GM19452 (cell line): ENCODE results near the gene CRYGN.
A peak's percentile ranks its signal among the peaks of the same experiment; 100 is the strongest.

Experiments
- ATAC-seq: cut with Tn5 transposase; IDR thresholded peaks from one replicate; pipeline ENCODE4 v1.9.1; 2021; ENCODE audit not compliant: unreplicated experiment

Gene CRYGN

DNA sequence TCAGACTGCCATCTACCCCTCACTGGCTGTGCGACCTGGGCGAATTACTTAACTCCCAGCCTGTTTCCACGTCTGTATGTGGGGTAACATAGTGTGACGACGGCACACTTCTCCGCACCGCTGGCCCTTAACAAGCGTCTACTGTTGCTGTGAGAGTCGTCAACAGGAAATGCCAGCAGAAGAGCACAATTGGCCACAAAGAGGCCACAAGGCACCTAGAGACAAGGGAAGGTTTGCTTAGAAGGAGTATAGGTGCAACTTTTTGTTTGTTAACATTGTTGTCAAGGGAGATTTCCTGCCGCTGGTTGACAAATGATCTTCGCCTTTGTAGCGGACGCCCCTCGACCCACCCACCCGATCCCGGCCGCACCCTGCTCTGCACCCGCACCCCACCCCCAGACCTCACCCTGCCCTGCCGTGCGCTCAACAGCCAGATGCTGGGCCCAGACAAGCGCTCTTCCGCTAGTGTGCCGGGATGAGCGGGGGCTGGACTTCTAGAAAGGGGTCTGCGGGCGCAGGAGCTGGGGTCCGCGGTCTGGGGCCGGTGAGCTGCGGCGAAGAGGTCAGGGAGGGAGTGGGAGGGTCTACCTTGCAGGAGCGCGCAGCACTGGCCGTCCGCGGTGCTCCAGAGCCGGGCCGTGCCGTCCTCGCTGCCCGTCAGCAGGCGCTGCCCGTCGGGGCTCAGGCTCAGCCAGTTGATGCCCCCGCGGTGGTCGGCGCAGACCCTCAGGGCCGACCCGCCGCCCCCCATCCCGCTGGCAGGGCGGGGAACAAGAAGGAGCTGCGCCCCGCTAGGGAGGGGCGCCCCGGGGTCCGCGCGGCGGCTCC, 30.9 kb downstream of the CRYGN start:
- peak; percentile 63 for ATAC-seq

DNA sequence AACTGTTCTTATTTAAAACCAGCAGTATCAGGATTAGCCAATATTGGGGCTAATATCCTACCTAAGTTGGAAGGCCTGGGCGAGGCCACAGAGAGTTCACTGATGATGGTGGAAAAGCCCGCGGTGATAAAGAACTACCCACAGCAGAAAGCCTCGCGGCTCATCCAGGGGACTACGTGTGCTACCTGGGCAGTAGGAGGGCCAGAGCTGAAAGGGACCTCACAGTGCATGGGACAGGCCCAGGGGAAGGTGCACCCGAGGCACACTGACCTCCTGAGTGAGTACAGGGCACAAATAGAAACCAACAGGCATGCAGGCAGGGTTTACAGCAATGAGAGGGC, 31.5 kb downstream of the CRYGN start:
- no peak for ATAC-seq

DNA sequence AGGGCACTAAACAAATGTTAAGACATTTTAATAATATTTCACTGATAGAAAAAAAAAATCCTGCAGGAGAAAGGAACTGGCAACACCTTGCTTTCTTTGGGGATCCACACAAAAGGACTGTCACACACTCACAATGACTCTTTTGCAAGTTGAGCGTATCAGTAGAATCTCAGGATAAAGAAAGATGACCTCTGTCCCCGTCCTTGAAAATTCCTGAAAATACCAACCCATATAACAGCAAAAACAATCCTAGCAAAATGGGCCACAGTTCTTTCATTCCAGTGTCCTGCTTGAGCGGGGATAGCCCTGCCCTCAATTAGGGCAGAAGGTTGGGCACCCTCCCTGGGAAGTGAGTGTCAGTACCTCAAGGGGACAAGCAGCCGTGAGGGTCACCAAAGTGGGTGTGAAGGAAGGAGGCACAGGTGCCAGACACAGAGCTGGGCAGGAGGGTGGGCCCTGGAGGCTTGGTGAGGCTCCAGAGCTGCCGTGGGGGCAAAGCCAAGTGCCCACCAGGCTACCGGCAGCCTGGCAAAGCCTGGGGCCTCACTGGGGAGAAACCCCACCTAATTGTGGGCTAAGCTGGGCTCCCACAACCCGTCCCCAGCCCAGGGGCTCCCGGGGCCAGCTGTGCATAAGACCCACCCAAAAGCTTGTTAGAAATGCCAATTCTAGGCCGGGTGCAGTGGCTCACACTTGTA, 32.9 kb downstream of the CRYGN start:
- ATAC-seq, result no peak

DNA sequence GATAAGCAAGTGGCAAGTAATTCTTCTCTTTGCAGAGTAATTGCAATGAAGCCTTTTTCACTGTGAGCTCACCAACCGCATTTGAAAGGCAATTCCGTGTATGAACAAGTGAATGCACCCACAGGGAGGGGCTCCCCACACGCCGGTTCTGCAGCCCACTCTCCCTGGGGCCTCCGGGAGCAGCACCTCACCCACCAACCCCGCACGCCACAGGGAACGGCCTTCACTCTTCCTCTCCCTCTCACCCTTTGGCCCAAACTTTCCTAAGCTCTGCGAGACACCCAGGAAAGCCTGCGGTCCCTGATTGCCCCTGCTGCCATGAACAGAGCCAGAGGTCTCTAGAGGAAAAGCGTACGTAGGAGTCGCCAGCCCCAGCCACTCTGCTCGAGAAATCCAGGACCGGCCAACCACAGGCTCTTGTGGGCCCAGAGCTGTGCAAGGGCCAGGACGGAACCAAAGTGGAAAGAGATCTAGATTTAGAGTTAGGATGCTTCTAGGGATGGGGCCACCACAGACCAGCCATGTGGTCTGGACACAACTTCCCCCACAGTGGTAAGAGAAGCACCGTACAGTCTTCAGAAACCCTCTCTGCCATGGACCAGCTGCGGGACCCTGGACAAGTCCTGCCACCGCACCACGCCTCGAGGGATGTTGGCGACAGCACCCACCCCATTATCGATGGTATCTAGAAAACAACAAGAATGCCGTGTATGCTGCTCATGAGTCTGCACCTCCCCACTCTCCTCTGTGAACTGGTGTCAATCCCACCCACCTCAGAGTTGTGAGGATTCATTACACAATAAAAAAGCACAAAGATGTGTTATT, 33.7 kb downstream of the CRYGN start:
- no peak for ATAC-seq

DNA sequence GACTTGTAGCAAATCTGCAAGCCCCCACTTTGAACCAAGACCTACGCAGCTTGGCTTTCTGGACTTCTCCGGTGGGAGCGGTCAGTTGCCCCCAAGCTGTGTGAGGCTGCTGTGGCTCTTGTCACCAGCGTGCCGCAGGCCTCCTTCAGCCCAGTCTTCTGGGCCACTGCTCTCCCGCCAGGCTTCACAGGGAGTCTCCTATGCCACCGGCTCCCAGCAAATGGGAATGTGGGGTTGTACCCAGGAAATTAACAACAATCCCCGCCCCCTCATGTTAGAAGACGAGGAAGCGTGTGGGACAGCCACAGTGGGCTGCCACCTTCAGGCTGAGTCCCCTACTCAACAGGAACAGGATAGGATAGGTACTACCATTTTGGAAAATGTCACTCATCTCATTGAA, 34.4 kb downstream of the CRYGN start:
- ATAC-seq, result no peak

DNA sequence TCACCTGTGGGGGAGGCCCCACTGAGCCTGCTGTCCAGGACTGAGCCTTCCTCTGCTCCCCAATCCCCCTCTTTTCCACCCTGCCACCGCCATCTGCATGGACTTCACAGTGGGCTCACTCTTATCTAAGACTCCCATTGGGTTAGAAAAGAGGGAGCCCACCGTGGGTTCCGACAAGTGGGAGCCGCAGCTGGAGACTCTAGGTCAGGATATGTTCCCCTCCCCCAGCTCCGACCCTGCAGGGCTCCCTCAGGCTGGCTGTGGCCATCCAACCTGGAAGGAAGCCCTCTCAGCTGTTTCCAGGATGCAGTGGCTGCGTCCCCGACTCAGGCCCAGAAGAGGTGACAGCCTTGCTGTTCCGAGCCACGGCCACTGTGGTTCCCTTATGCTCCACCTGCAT, 34.9 kb downstream of the CRYGN start:
- no peak for ATAC-seq

DNA sequence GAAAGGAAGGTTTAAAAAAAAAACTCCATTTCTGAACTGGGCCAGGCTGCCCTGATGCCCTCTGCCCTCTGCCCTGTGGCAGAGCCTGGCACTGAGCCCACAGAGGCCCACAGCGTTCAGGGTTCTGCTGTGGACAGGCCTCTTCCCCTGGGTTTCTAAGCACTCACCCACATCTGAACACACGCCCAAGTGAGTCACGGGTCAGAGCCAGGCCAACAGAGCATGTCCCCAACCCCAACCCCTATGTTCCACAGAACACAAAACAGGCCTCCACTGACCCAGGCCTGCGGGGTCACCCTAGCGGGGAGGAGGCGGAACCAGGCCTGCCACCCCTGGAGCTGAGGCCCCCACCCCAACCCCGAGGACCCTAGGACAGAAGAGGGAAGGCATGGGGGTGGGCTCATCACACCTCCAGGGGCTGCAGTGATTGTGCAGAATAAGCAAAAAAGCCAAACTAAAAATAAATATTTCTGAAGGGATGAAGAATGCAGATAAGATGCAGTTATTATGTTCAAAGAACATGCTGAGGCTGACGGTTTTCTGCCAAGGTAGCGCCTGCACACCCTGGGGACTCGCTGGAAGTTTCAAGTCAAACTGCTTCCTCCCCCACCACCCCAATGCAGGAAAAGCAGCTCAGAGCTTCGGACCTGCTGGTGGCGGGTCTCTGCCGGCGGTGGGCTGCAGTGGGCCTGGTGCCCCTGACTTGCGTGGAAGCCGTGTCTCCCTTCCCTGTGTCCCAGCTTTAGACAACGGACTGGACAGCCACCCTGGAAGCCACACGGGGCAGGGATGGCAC, 35.5 kb downstream of the CRYGN start:
- ATAC-seq, result no peak

DNA sequence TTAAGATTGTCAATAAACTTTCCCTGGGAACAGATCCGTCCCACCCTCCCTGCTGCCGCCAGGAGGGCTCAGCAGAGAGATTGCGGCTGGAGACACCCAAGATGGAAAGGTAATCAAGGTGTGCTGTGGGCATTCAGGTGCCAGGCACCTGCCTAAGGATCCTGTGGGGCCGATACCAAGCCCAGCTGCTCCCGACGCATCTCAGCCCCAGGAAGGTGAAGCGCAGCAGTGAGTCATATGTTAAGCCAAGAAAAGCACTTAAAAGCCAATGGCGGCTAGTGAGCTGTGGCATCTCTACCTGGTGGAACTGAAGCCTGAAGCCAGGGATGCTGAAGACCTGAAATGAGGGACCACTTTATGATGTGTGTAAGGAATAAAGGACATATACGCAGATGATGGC, 36.2 kb downstream of the CRYGN start:
- no peak for ATAC-seq

DNA sequence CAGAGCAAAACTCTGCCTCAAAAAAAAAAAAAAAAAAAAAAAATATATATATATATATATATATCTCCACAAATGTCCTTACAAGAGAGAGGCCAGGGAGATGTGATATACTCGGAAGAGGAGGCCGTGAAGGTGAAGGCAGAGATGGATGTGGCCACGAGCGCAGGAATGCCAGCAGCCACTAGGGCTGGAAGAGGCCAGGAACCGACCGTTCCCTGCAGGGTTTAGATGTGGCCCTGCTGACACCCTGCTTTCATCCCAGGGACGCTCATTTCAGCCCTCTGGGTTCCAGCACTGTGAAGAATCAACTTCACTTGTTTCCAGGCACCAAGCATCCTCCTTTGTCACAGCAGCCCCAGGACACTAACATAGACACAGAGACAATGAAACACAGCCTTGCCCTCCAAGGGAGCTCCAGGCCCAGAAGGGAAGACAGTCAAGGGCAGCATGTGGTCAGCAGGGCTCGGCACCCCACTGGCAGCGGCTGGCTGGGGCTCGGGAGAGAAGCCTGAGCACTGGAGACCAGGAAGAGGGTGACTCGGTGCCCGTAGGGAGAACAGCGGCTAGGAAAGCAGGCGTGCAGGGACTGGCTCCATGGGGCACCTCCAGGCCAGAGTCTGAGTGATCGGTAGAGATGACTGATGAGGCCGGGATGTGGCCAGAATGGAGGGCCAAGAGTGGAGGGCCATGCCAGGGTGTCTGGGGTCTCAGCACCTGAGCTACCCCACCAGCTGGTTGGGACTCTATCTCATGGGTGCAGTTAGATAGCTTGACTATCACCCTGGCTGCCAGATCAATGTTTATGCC, 37.7 kb downstream of the CRYGN start:
- no peak for ATAC-seq

DNA sequence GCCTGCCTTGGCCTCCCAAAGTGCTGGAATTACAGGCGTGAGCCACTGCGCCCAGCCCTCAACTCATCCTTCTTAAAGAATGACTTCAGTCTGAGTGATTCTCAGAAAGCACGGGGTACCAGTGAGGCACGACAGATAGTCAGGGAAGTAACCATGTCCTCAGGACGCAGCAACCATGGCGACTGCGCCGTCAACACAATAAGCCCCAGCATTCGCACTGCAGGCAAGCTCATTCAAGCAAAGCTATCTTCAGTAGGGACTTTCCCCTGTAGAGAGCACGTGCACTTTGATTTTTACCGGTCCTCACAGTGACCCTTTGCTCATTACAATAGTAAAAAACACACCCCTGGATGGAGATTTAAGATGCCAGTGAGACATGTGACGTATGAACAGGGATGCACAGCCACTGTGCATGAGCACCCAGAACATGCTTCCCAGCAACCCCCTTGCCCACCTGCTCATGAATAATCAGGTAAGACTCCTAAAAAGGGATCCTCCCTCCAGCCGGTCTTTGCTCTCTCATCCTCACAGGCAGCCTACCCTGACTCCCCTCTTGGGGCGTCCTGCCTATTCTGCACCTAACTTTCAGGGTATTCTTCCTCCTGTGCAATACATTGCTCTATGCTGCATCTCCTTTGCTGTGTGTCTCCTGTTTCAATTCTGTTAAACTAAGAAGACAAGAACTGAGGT, 39.2 kb downstream of the CRYGN start:
- peak; percentile 80 for ATAC-seq

DNA sequence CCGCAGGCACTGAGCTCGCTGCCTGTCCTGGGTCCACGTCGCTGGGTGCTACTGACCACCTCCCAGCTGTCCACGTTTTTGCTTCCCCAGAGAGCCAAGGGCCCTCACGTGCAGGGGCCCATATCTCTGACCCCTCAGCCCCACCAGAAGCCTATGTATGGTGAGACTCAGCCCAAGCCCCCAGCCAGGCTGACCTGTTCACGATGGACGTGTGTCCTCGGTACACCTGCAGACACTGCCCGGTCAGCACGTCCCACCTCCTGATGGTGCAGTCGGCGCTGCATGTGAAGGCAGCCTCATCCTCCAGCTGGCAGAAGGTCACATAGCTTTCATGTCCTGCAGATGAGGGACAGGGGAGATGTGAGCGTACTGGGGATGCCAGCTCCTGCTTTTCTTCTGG, 40.0 kb downstream of the CRYGN start:
- ATAC-seq, result no peak

DNA sequence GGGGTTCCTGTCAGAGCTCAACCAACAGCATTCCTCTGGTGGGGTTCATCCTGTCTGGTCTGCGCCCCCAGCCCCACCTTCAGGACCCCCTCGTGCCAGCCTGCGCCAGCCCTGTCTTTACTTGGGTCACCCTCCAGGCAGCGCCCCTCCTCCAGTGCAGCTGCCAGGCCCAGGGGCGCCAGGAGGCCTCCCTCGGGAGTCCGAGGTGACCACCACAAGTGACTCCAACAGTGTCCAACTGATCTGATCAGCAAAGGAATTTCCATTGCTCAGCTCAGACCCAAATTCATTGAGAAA, 40.7 kb downstream of the CRYGN start:
- no peak for ATAC-seq

DNA sequence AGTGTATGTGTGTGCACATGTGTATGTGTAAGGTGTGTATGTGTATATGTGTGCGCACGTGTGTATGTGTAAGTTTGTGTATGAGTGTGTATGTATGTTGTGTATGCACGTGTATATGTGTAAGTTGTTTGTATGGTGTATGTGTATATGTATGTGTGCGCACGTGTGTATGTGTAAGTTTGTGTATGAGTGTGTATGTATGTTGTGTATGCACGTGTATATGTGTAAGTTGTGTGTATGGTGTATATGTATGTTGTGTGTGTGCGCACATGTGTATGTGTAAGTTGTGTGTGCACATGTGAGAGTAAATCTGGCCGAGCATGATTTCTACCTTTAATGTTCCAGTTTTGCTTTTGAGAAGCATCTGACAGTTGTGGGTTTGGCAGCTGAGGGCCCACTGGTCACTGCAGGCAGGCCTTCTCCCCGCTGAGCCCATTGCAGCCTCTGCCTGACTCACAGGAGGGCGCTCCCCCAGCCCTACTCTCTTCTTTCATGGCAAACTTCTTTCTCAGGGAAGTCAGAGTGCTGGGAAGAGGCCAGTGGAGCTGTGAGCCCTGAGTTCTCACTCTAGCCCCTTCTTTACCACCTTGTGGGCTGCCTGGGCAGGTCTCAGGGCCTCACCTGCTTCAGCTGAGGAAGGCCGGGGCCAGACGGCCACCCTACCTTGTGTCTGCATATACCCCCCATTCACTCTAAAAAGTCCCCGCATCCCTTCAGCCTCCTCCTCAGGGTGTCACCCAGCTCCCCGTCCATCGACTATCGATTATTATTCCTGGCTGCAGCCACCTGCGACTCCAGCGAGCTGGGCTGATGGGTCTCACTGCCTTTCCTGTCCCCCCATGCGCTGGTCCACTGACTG, 41.3 kb downstream of the CRYGN start:
- ATAC-seq, result no peak

DNA sequence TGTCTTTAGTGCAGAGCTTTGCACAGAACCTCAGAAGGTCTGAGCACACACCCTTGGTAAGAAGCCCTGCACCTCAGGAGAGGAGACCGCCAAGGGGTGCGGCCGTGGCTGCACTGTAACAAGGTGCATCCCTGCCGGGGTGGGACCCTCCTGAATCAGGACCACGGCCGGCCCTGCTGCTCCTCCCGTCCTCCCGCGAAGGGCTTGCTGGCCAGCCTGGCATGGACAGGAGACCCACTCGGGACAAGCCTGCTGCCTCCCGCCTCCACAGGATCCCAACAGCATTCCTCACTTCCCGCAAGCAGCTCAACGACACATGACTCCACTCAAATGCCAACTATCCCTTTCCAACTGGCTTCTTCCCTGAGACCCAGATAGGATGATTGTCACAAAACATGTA, 42.9 kb downstream of the CRYGN start:
- ATAC-seq, result no peak

DNA sequence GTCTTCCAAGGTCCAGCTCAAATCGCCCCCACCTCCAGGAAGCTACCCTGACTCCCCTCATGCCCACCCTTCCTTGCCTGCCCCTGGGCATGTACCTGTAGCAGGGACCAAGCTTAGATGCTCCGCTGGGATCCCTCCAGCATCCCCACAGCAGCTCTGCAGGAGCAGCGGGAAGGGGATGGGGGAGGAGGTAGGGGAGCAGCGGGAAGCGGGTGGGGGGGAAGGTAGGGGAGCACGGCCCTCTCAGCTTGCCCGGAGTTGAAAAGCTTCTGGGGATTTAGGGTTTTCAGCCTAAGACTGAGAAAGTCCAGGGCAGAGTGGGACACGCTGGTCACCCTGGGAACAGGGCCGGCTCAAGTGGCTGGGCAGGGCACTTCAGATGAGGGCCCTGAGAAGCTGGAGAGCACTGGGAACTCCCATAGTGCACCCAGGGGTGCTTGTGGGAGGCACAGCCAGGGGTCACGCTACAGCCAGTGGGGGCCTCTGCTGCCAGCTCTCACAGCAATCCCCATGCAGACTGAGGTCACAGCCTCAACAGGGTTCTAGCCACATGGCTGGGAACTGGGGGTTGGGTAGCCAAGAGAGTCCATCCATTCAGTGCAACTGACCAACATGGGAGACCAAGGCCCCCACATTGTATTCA, 43.5 kb downstream of the CRYGN start:
- no peak for ATAC-seq

DNA sequence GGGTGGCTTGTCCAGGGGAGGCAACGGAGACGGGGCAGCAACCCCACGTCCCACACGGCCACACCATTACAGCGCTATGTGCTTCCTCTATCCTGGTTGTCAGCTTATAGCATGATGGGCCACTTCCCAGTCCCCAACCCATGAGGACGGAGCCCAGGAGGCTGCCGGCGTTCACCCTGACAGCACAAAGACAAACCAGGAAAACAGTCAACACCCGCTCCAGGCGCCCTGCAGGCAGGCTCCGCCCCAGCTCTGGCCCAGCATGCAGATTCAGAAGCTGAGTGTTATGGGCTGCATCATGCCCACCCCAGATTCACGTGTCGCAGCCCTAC, 44.9 kb downstream of the CRYGN start:
- no peak for ATAC-seq

DNA sequence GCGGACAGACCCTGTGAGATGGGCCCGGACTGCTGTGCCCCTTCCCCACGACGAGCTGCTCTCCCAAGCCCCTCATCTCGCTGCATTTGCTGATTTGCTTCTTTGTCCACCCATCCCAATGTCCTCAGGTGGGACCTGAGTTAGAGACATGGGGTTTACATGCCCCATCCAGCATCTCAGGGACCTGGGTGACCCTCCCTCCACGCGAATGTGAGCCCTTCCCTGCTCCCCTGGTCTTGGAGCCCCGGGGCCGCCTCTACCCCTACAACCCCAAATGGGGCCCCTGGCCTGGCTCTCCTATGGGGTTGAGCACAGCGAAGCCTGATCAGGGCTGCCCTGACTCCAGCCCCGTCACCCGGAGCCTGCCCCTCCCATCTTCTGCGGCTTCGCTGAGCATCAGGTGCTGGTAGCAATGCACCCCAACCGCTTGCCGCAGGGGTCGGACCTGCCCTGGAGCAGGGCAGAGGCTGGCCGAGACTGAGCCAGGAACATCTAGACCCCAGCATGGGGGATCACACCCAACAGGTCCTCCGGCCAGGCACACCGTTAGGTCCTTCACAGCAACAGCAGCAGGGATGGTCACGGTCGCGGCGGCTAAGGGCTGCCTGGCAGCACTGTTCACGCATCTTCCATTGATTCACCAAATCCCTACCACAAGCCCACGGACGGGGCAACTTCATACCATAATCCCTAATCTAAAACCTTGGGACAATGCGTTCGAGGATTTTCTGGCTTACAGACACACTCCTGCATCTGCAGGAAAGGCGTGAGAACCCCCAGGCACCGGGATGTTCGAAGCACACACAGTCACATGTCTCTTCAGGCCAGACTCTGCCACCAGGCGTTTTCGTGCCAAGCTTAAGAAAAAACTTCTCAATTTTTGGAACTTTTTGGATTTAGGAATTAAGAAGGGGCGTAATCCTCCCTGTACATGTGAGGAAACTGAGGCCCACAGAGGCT, 45.6 kb downstream of the CRYGN start:
- no peak for ATAC-seq
